Body of pancreas (tissue), 4 donors: ENCODE data around the gene TXNIP. TPM values are rescaled to one million over a fixed set of nuclear protein-coding genes. Genes with fewer than 3 reads are reported as not detected.
A peak's percentile ranks its signal among the peaks of the same experiment; 100 is the strongest.

Experiments
- ATAC-seq: fragments of 150-250 bp; one replicate; pipeline ENCODE4 v1.9.1; 2016
- DNase-seq, 4 donors: peaks; one replicate each; pipeline ENCODE4 v3.0.0-alpha.2; 2019
- H3K27ac ChIP-seq, 4 donors: fragments of 200-600 bp; sonication (generic); 1 replicate in 3 of 4; 2 replicates in 1 of 4; pipeline versions ENCODE4 v1.5.1 to v1.6.1; 2016 to 2019; ENCODE audit warnings: mild to moderate bottlenecking in 1 of 4, mixed read lengths in 1 of 4, moderate library complexity in 1 of 4
- H3K27me3 ChIP-seq, 2 donors: fragments of 200-600 bp; sonication (generic); one replicate each; pipeline ENCODE4 v1.6.0; 2016; ENCODE audit warnings: mild to moderate bottlenecking in 1 of 2
- H3K36me3 ChIP-seq, 2 donors: fragments of 200-600 bp; sonication (generic); replicated peaks in 1 of 2; 2 replicates each; pipeline ENCODE4 v1.5.1; 2016; ENCODE audit warnings: low read depth in 2 of 2; ENCODE audit not compliant: insufficient read depth in 1 of 2
- H3K4me1 ChIP-seq: fragments of 200-600 bp; sonication (generic); one replicate; pipeline ENCODE4 v1.6.0; 2016
- H3K4me3 ChIP-seq, 2 donors: fragments of 200-600 bp; sonication (generic); 1 replicate in 1 of 2; 2 replicates in 1 of 2; pipeline ENCODE4 v1.5.1; 2016 to 2019
- H3K9me3 ChIP-seq, 3 donors: fragments of 200-600 bp; sonication (generic); 1 replicate in 2 of 3; 2 replicates in 1 of 3; pipeline ENCODE4 v1.5.1; 2016
- POLR2A ChIP-seq, 3 donors: fragments of 450-650 bp; IDR thresholded peaks; one replicate each; pipeline ENCODE4 v1.6.1; 2016; ENCODE audit warnings: antibody characterized with exemption in 3 of 3, mild to moderate bottlenecking in 2 of 3
- WGBS, 2 donors: methylation state at CpG; one replicate each; pipeline ENCODE4 v1.1.5; 2017; 5-methylcytosine and 5-hydroxymethylcytosine counted together
- intact Hi-C: fragments of 100-400 bp; cut with DNase I; formaldehyde crosslinking; loops from one replicate; pipeline ENCODE4 v1.15.1; 2023
- total RNA-seq, 2 donors: library from RNA; depleted of rRNA; stranded (reverse); fragments of >200 nt; gene quantifications; one replicate each; pipeline ENCODE4 v1.1.0, GENCODE V29; 2016
- TF ChIP-seq, protein P1 (sequence below), 7 experiments: fragments of 450-650 bp in 4 of 7; fragments of 200-600 bp in 3 of 7; sonication (generic) in 3 of 7; IDR thresholded peaks; one replicate each; pipeline ENCODE4 v1.5.1; 2016 to 2019; ENCODE audit warnings: antibody characterized with exemption in 7 of 7

TXNIP gene, protein sequence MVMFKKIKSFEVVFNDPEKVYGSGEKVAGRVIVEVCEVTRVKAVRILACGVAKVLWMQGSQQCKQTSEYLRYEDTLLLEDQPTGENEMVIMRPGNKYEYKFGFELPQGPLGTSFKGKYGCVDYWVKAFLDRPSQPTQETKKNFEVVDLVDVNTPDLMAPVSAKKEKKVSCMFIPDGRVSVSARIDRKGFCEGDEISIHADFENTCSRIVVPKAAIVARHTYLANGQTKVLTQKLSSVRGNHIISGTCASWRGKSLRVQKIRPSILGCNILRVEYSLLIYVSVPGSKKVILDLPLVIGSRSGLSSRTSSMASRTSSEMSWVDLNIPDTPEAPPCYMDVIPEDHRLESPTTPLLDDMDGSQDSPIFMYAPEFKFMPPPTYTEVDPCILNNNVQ
- 100 to 1,000 TPM; 414 to 820 TPM for total RNA-seq

DNA sequence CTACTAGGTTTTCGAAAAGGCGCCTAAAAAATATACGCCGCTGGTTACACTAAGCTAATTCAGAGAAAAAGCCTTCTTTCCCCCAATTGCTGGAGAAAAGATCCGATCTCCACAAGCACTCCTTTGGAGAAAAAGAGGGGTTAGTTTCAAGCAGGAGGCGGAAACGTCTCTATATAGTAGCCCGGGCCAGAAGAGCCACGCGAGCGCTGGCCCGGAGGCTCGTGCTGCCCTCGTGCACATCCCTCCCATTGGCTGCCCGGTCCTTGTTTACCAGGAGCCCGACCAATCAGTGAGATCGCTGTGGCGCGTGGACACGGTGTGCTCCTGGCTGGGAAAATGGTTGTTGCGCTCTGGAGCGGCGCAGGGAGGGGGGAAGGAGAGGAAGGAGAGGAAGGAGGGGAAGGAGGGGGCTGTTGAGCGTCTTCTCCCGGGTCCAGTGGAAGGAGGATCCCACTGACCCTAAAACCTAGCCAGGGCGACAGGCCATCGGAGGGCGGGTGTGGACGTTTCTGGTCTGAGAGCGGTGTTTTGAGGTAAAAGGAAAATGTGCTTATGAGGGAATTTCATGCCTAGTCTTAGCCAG lies at the start of gene TXNIP:
TSS of gene TXNIP (minus strand) at position 147 of the 583 bp plus-strand sequence. CDS start 313 bp downstream, outside the sequence.
- Histone ChIP-seq H3K36me3 (peaks cover 10 to 18% of the 10 kb centered on the region in 2 donors), H3K9me3 (no peaks in the 10 kb centered on the region), H3K4me1 (peaks cover 58% of the 10 kb centered on the region), H3K27me3 (no peaks in the 10 kb centered on the region), H3K4me3 (peak within 1 kb of the TSS; percentile 43 to 94), H3K27ac (peak within 1 kb of the TSS; percentile 94 to 98 (median 96))
- ATAC-seq = peak; percentile 95
- peak; percentile 98 to 100 (median 99) for DNase-seq
- WGBS, 2 donors = 1% methylated on average over 24 to 30 of the region's 30 CpGs
- intact Hi-C loops = no loop called here
- TF ChIP-seq, protein P1, sequence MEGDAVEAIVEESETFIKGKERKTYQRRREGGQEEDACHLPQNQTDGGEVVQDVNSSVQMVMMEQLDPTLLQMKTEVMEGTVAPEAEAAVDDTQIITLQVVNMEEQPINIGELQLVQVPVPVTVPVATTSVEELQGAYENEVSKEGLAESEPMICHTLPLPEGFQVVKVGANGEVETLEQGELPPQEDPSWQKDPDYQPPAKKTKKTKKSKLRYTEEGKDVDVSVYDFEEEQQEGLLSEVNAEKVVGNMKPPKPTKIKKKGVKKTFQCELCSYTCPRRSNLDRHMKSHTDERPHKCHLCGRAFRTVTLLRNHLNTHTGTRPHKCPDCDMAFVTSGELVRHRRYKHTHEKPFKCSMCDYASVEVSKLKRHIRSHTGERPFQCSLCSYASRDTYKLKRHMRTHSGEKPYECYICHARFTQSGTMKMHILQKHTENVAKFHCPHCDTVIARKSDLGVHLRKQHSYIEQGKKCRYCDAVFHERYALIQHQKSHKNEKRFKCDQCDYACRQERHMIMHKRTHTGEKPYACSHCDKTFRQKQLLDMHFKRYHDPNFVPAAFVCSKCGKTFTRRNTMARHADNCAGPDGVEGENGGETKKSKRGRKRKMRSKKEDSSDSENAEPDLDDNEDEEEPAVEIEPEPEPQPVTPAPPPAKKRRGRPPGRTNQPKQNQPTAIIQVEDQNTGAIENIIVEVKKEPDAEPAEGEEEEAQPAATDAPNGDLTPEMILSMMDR (IDR thresholded peaks at IDR 0.05) = no peak
- TF ChIP-seq POLR2A (IDR thresholded peaks at IDR 0.05) = peak; percentile 97 to 100 (median 100)

DNA sequence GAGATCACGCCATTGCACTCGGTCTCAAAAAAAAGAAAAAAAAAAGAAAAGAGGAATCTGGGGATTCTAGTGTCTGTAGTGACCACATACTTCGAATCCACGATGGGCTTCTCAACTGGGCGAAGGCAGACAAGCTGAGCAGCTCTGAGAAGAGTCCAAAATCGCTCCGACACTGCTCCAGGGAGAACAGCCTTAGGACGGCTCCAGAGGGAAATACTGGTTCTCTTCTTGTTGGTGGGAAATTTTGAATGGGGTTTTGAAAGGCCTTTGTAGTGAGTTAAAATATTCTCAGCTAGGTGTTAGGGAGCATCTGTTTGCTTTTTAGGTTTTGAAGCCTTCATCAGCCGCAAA lies 43.4 kb upstream of the TXNIP start:
- intact Hi-C loops = no loop called here
- 57 to 64% methylated on average over 9 of the region's 9 CpGs for WGBS, 2 donors
- ATAC-seq (no peak), DNase-seq (no peak)
- Histone ChIP-seq H3K27ac (peak overlapping the region in 2 of 4 donors; percentile 89 to 91), H3K4me3 (no peak overlapping the region), H3K9me3 (no peaks in the 10 kb centered on the region), H3K4me1 (peaks cover 45% of the 10 kb centered on the region), H3K27me3 (no peaks in the 10 kb centered on the region), H3K36me3 (no peaks in the 10 kb centered on the region)
- TF ChIP-seq, protein P1 (IDR thresholded peaks at IDR 0.05) = no peak
- TF ChIP-seq POLR2A (IDR thresholded peaks at IDR 0.05) = no peak

DNA sequence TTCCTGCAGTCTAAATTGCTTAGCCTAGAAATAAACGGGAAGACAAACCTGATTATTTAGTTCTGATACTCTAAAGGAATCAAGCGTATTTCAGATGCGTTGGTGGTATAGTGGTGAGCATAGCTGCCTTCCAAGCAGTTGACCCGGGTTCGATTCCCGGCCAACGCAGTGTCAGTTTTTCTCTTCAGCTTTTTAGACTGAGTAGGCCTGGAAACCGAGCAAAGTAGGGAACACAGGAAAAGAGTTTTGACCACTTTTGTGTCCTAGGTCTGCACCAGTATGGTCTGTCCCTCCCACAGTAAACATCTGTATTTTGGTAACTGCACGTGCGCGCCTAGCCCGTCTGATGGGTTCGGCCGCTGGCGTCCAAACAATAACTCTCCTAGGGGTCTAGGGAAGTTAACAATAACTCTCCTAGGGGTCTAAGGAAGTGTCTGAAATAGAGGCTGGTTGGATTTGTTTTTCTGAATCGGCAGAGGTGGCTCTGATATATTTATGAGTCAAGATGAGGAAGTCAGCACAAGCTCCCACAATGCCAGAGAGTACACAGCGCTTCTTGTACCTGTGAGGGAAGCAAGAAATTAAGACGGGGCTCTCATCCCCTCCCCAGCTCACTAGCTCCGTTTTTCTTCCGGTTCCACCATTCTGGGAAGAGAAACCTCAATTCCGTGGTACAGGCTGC lies 40.7 kb upstream of the TXNIP start:
- intact Hi-C loops = no loop called here
- Histone ChIP-seq H3K4me3 (peak overlapping the region; percentile 15 to 28), H3K4me1 (peaks cover 41% of the 10 kb centered on the region), H3K27me3 (no peaks in the 10 kb centered on the region), H3K9me3 (no peaks in the 10 kb centered on the region), H3K27ac (peak overlapping the region; percentile 74 to 94 (median 90)), H3K36me3 (no peaks in the 10 kb centered on the region)
- peak; percentile 65 for ATAC-seq
- 1% methylated on average over 21 of the region's 21 CpGs for WGBS, 2 donors
- peak in 2 of 3 donors; percentile 52 to 53 for TF ChIP-seq POLR2A (IDR thresholded peaks at IDR 0.05)
- TF ChIP-seq, protein P1 (IDR thresholded peaks at IDR 0.05) = no peak
- peak; percentile 85 to 89 (median 86) for DNase-seq

DNA sequence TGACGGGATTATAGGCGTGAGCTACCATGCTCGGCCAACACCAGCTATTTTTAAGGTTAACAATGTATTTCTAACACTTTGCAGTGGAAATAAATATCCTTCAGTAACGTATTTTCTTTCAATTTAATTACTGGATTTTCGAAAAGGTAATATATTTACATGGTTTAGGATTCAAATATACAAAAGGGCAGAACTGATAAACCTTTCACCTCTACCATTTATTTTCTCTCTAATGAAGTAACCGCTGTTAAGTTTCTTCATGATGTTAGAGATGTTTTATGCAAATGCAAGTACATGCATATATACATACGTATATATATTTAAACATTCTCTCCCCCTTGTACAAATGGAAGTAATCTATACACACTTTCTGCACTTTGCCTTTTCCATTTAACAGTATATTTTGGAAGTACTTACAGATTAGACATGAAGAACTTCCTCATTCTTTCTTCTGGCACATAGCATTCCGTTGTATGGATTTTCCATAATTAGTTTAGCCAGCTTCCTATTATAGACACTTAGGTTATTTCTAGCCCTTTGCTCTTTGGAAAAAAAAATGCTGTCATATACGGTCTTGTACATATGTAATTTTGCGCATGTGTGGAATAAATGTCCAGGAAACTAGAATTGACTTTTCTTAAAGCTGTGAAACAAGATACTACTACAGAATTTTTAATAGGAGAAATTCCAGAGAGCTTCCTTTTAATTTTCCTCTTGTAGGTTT lies 40.0 kb upstream of the TXNIP start:
- 4 to 6% methylated on average over 10 of the region's 10 CpGs for WGBS, 2 donors
- intact Hi-C loops = no loop called here
- Histone ChIP-seq H3K4me3 (no peak overlapping the region), H3K4me1 (peaks cover 41% of the 10 kb centered on the region), H3K27ac (peak overlapping the region; percentile 19 to 94 (median 90)), H3K9me3 (no peaks in the 10 kb centered on the region), H3K36me3 (no peaks in the 10 kb centered on the region), H3K27me3 (no peaks in the 10 kb centered on the region)
- no peak for DNase-seq
- TF ChIP-seq POLR2A (IDR thresholded peaks at IDR 0.05) = no peak
- TF ChIP-seq, protein P1 (IDR thresholded peaks at IDR 0.05) = no peak
- ATAC-seq = no peak
